Endothelial cell of umbilical vein (primary cell): Measurements from ENCODE around the gene APBB3. TPM values are rescaled to one million over a fixed set of nuclear protein-coding genes. Genes with fewer than 3 reads are reported as not detected.

Source experiments
- BruUV-seq: library from RNA; stranded (reverse); fragments of 400-500 nt; replicated peaks from 2 replicates; lab custom pipeline; 2021; lab: Mats Ljungman, UMichigan
- CTCF ChIA-PET: fragments of 300-600, 350-600 bp; sonication (Branson Sonifier 250); formaldehyde crosslinking; loops from one replicate; lab custom pipeline; 2021; ENCODE audit warnings: antibody characterized with exemption, inconsistent platforms; lab: Charles Lee
- POLR2A ChIA-PET: fragments of 300-600, 350-600 bp; sonication (Branson Sonifier 250); formaldehyde crosslinking; loops from one replicate; lab custom pipeline; 2021; ENCODE audit warnings: antibody characterized with exemption, inconsistent platforms; lab: Charles Lee
- DNase-seq: peaks from one replicate; pipeline ENCODE4 v3.0.0-alpha.2; 2011; ENCODE audit warnings: low read depth, low spot score
- FAIRE-seq: peaks from 2 replicates; lab custom pipeline; 2011; peaks lifted over from hg19 to GRCh38; lab: Jason Lieb, UNC
- H2AFZ ChIP-seq: 2 replicates; pipeline ENCODE4 v1.6.0; 2012; ENCODE audit warnings: low read depth, low read length, control low read depth, inconsistent platforms
- H3K27ac ChIP-seq: 2 replicates; pipeline ENCODE4 v1.5.1; 2011; ENCODE audit warnings: low read depth, mild to moderate bottlenecking, control low read depth, low read length, moderate library complexity; ENCODE audit not compliant: insufficient read depth
- H3K27me3 ChIP-seq, 2 experiments: 2 replicates each; pipeline versions ENCODE4 v1.6.0 to v1.6.1; 2011; ENCODE audit warnings: low read length in 2 of 2, mixed read lengths in 1 of 2; ENCODE audit not compliant: control insufficient read depth in 2 of 2, insufficient read depth in 2 of 2
- H3K36me3 ChIP-seq, 2 experiments: 2 replicates in 1 of 2; 3 replicates in 1 of 2; pipeline ENCODE4 v1.5.1; 2011; ENCODE audit warnings: low read length in 2 of 2, mild to moderate bottlenecking in 1 of 2, moderate library complexity in 1 of 2; ENCODE audit not compliant: control insufficient read depth in 2 of 2, insufficient read depth in 2 of 2; ENCODE audit errors: extremely low read depth in 1 of 2
- H3K4me1 ChIP-seq: 3 replicates; pipeline ENCODE4 v1.5.1; 2011; ENCODE audit warnings: mild to moderate bottlenecking, low read length; ENCODE audit not compliant: control insufficient read depth, insufficient read depth; ENCODE audit errors: extremely low read depth
- H3K4me2 ChIP-seq: 2 replicates; pipeline ENCODE4 v1.6.1; 2011; ENCODE audit warnings: low read length, control low read depth, mixed read lengths; ENCODE audit not compliant: insufficient read depth
- H3K4me3 ChIP-seq, 3 experiments: fragments of 200-600 bp in 1 of 3; sonication (generic), shearing (Covaris generic) in 1 of 3; replicated peaks in 1 of 3; 2 replicates each; pipeline ENCODE4 v1.5.1; 2011 to 2016; ENCODE audit warnings: control low read depth in 3 of 3, low read length in 3 of 3, mild to moderate bottlenecking in 2 of 3, inconsistent platforms in 1 of 3, low read depth in 1 of 3, moderate library complexity in 1 of 3; ENCODE audit not compliant: insufficient read depth in 1 of 3
- H3K79me2 ChIP-seq: 2 replicates; pipeline ENCODE4 v1.6.0; 2012; ENCODE audit warnings: low read length, inconsistent platforms; ENCODE audit not compliant: control insufficient read depth, insufficient read depth
- H3K9ac ChIP-seq: replicated peaks from 2 replicates; pipeline ENCODE3; 2011; ENCODE audit warnings: low read length, control low read depth; ENCODE audit not compliant: insufficient read depth; ENCODE audit errors: extremely low read depth
- H3K9me1 ChIP-seq: replicated peaks from 3 replicates; pipeline ENCODE4 v1.6.0; 2011; ENCODE audit warnings: mild to moderate bottlenecking, low read length; ENCODE audit not compliant: control insufficient read depth, insufficient read depth; ENCODE audit errors: extremely low read depth
- H3K9me3 ChIP-seq: replicated peaks from 2 replicates; pipeline ENCODE4 v1.5.1; 2012; ENCODE audit warnings: low read length, inconsistent platforms; ENCODE audit not compliant: control insufficient read depth, insufficient read depth
- H4K20me1 ChIP-seq: replicated peaks from 2 replicates; pipeline ENCODE3; 2011; ENCODE audit warnings: mild to moderate bottlenecking, low read length; ENCODE audit not compliant: control insufficient read depth, insufficient read depth; ENCODE audit errors: extremely low read depth
- EZH2 ChIP-seq: IDR thresholded peaks from 2 replicates; pipeline ENCODE4 v1.6.1; 2012; ENCODE audit warnings: borderline replicate concordance, low read depth, mild to moderate bottlenecking, moderate library complexity, low read length, inconsistent platforms; ENCODE audit not compliant: severe bottlenecking
- FOS ChIP-seq: IDR thresholded peaks from 2 replicates; pipeline ENCODE4 v1.6.1; 2011; ENCODE audit warnings: mild to moderate bottlenecking, low read length, moderate library complexity, borderline replicate concordance; ENCODE audit not compliant: insufficient read depth
- GATA2 ChIP-seq: IDR thresholded peaks from 2 replicates; pipeline ENCODE4 v1.7.0; 2011; ENCODE audit warnings: low read depth, mild to moderate bottlenecking, moderate library complexity, mixed read lengths, low read length; ENCODE audit not compliant: insufficient read length, insufficient read depth
- JUN ChIP-seq: IDR thresholded peaks from 2 replicates; pipeline ENCODE4 v1.6.1; 2011; ENCODE audit warnings: borderline replicate concordance, low read depth; ENCODE audit not compliant: insufficient read length, insufficient read depth
- MYC ChIP-seq: IDR thresholded peaks from one replicate; pipeline ENCODE4 v1.6.1; 2011; ENCODE audit warnings: mild to moderate bottlenecking, low read depth, low read length
- POLR2A ChIP-seq: IDR thresholded peaks from 2 replicates; pipeline ENCODE4 v1.6.1; 2012; ENCODE audit warnings: low read depth, mild to moderate bottlenecking, control low read depth, low read length
- POLR2AphosphoS5 ChIP-seq: IDR thresholded peaks from 2 replicates; pipeline ENCODE4 v1.6.1; 2012; ENCODE audit warnings: low read depth, mild to moderate bottlenecking, control low read depth, low read length, moderate library complexity; ENCODE audit not compliant: insufficient read depth
- dilution Hi-C: fragments of 300-500 bp; cut with MboI; formaldehyde crosslinking; loops from one replicate; pipeline ENCODE4 v1.15.0; 2019; ENCODE audit warnings: low sequenced_read_pairs; ENCODE audit not compliant: extremely low pct_ligation_motif_present
- intact Hi-C: fragments of 100-400 bp; cut with micrococcal nuclease; formaldehyde crosslinking; loops from one replicate; pipeline ENCODE4 v1.10.0; 2022
- polyA plus RNA-seq, 4 experiments: library from polyadenylated mRNA; depleted of rRNA in 3 of 4; stranded (reverse) in 3 of 4; unstranded in 1 of 4; fragments of >200 nt; gene quantifications; 2 replicates each; pipeline versions ENCODE4 v1.2.1 to v1.2.3, GENCODE V29; 2011 to 2012; ENCODE audit warnings: missing spikeins in 1 of 4
- total RNA-seq: library from RNA; stranded (reverse); gene quantifications from 2 replicates; pipeline ENCODE4 v1.2.3, GENCODE V29; 2021
- TF ChIP-seq, protein P1 (sequence below): IDR thresholded peaks from 2 replicates; pipeline ENCODE4 v1.6.1; 2011; ENCODE audit not compliant: insufficient read depth, insufficient read length
- TF ChIP-seq, protein P2 (sequence below), 2 donors: IDR thresholded peaks; 1 replicate in 1 of 2; 2 replicates in 1 of 2; pipeline ENCODE4 v1.5.1; 2011; ENCODE audit warnings: low read length in 2 of 2, mild to moderate bottlenecking in 2 of 2, moderate library complexity in 2 of 2, control low read depth in 1 of 2, inconsistent platforms in 1 of 2, low read depth in 1 of 2; ENCODE audit not compliant: insufficient read depth in 1 of 2; ENCODE audit errors: extremely low read depth in 1 of 2

The APBB3 gene
- total and polyA plus RNA-seq, 2 donors (not counting 3 experiments of a cell fraction or from before 2014, with no cell fraction given) = 12.1 to 22.8 TPM

DNA sequence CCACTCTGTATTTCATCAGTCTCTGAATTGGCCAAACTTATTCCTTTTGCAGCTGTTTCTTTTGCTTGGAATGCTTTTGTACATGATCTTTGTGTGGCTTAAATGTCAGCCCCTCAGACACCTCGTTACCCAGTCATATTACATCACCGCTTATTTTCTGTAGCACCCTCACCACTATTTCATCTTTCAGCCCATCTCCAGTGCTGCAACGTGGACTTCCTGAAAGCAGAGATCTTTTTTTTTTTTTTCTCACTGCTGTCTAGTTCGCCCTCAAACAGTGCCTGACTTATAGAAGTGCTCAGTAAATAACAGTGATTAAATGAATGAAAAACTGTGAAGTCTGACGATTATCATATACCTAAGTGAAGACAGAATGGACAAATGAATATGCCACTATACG, 8.0 kb downstream of the APBB3 start:
- dilution Hi-C loops = no loop called here
- H3K9ac ChIP-seq = peak overlapping the region; percentile 88
- peak; percentile 53 for DNase-seq
- no peak overlapping the region for H2AFZ ChIP-seq
- H3K9me1 ChIP-seq = no peaks in the 10 kb centered on the region
- POLR2A ChIA-PET = interaction anchor here (0.7 kb wide), 1 partner anchor 1533 kb away, joined by 3 read pairs; no protein-coding TSS in a partner anchor
- peak overlapping the region; percentile 79 for H3K27ac ChIP-seq
- H3K4me1 ChIP-seq = peaks cover 15% of the 10 kb centered on the region
- peaks cover 37% of the 10 kb centered on the region for H3K79me2 ChIP-seq
- H3K27me3 ChIP-seq = no peaks in the 10 kb centered on the region
- H3K4me2 ChIP-seq = peak overlapping the region; percentile 94
- TF ChIP-seq, protein P1, sequence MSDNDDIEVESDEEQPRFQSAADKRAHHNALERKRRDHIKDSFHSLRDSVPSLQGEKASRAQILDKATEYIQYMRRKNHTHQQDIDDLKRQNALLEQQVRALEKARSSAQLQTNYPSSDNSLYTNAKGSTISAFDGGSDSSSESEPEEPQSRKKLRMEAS = no peak
- TF ChIP-seq, protein P2, sequence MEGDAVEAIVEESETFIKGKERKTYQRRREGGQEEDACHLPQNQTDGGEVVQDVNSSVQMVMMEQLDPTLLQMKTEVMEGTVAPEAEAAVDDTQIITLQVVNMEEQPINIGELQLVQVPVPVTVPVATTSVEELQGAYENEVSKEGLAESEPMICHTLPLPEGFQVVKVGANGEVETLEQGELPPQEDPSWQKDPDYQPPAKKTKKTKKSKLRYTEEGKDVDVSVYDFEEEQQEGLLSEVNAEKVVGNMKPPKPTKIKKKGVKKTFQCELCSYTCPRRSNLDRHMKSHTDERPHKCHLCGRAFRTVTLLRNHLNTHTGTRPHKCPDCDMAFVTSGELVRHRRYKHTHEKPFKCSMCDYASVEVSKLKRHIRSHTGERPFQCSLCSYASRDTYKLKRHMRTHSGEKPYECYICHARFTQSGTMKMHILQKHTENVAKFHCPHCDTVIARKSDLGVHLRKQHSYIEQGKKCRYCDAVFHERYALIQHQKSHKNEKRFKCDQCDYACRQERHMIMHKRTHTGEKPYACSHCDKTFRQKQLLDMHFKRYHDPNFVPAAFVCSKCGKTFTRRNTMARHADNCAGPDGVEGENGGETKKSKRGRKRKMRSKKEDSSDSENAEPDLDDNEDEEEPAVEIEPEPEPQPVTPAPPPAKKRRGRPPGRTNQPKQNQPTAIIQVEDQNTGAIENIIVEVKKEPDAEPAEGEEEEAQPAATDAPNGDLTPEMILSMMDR (IDR thresholded peaks at IDR 0.05; ENCODE audit: extremely low read depth in 1 of 2, insufficient read depth in 1 of 2, low read depth in 1 of 2, low read length in 2 of 2) = no peak
- no peak for TF ChIP-seq FOS
- no peak for TF ChIP-seq POLR2A
- no peak for TF ChIP-seq JUN
- TF ChIP-seq MYC = no peak
- TF ChIP-seq EZH2 = no peak
- no peak for TF ChIP-seq POLR2AphosphoS5
- no peak for TF ChIP-seq GATA2
- peak; percentile 58 for FAIRE-seq
- CTCF ChIA-PET = interaction anchor here (1.1 to 3.9 kb wide), 2 partner anchors 9 to 75 kb away, joined by 3 to 18 read pairs; partner anchors contain the start of gene EIF4EBP3
- H3K36me3 ChIP-seq = no peaks in the 10 kb centered on the region
- TSS peak; percentile 62 for BruUV-seq
- intact Hi-C loops = loop anchor here (2.0 kb wide), 1 partner anchor 82 kb away; the partner anchor contains the start of gene TMCO6
- H3K9me3 ChIP-seq = no peaks in the 10 kb centered on the region
- no peaks in the 10 kb centered on the region for H4K20me1 ChIP-seq
- H3K4me3 ChIP-seq = peak overlapping the region; percentile 54 to 92 (median 83)
